PC-3 (cell line): Measurements from ENCODE around the gene MLPH. TPM values are rescaled to one million over a fixed set of nuclear protein-coding genes. Genes with fewer than 3 reads are reported as not detected.

Source experiments
- ATAC-seq: fragments of 200-7000 bp; cut with Tn5 transposase; 2 replicates; pipeline ENCODE4 v1.9.1; 2020; ENCODE audit warnings: mild to moderate bottlenecking, moderate library complexity
- BruUV-seq: library from RNA; stranded (reverse); fragments of 400-500 nt; replicated peaks from 2 replicates; lab custom pipeline; 2021; lab: Mats Ljungman, UMichigan
- CTCF ChIA-PET: fragments of 300-600 bp; sonication (Branson Sonifier 250); formaldehyde crosslinking; loops from one replicate; lab custom pipeline; 2022; ENCODE audit warnings: antibody characterized with exemption; lab: Charles Lee
- POLR2A ChIA-PET: fragments of 300-600 bp; sonication (Branson Sonifier 250); formaldehyde crosslinking; loops from one replicate; lab custom pipeline; 2022; ENCODE audit warnings: antibody characterized with exemption; ENCODE audit not compliant: unreplicated experiment; lab: Charles Lee
- DNase-seq: peaks from one replicate; pipeline ENCODE4 v3.0.0-alpha.2; 2015
- H2AFZ ChIP-seq: fragments of 300-600 bp; sonication (generic); 2 replicates; pipeline ENCODE4 v1.6.0; 2016; ENCODE audit warnings: antibody characterized with exemption, low read length
- H3F3A ChIP-seq: fragments of 300-600 bp; sonication (generic); one replicate; pipeline ENCODE4 v1.6.0; 2017; ENCODE audit warnings: antibody characterized with exemption, low read length, control low read depth, mild to moderate bottlenecking; ENCODE audit not compliant: unreplicated experiment
- H3K27ac ChIP-seq: fragments of 300-600 bp; sonication (generic); 2 replicates; pipeline ENCODE4 v1.5.1; 2016; ENCODE audit warnings: mild to moderate bottlenecking, low read length
- H3K27me3 ChIP-seq: fragments of 300-600 bp; sonication (generic); 2 replicates; pipeline ENCODE4 v1.6.1; 2016; ENCODE audit warnings: low read length, mixed read lengths
- H3K36me3 ChIP-seq: fragments of 300-600 bp; sonication (generic); 2 replicates; pipeline ENCODE4 v1.6.1; 2016; ENCODE audit warnings: low read depth, mixed run types, low read length, mixed read lengths
- H3K4me1 ChIP-seq: fragments of 300-600 bp; sonication (generic); 2 replicates; pipeline ENCODE4 v1.5.1; 2016; ENCODE audit warnings: low read length; ENCODE audit not compliant: insufficient read depth
- H3K4me2 ChIP-seq: fragments of 300-600 bp; sonication (generic); 2 replicates; pipeline ENCODE4 v1.6.0; 2016; ENCODE audit warnings: low read length
- H3K4me3 ChIP-seq: fragments of 300-600 bp; sonication (generic); 2 replicates; pipeline ENCODE4 v1.5.1; 2016; ENCODE audit warnings: mild to moderate bottlenecking, low read length, mixed read lengths
- H3K79me2 ChIP-seq: fragments of 300-600 bp; sonication (generic); 2 replicates; pipeline ENCODE4 v1.6.1; 2017; ENCODE audit warnings: low read length, mixed read lengths
- H3K9ac ChIP-seq: fragments of 300-600 bp; sonication (generic); 2 replicates; pipeline ENCODE4 v1.6.0; 2016; ENCODE audit warnings: mild to moderate bottlenecking, low read length
- H3K9me2 ChIP-seq: fragments of 300-600 bp; sonication (generic); replicated peaks from 2 replicates; pipeline ENCODE4 v1.6.1; 2016; ENCODE audit warnings: mixed run types, low read length, mixed read lengths
- H3K9me3 ChIP-seq: fragments of 300-600 bp; sonication (generic); 2 replicates; pipeline ENCODE4 v1.6.1; 2016; ENCODE audit warnings: low read length, mixed read lengths
- H4K20me1 ChIP-seq: fragments of 300-600 bp; sonication (generic); 2 replicates; pipeline ENCODE4 v1.6.1; 2016; ENCODE audit warnings: low read length, mixed read lengths
- CTCF ChIP-seq: fragments of 300-600 bp; sonication (generic); conservative IDR thresholded peaks from 2 replicates; pipeline ENCODE4 v1.5.1; 2017; ENCODE audit warnings: antibody characterized with exemption, low read depth, mild to moderate bottlenecking, low read length
- EZH2 ChIP-seq: fragments of 300-600 bp; sonication (generic); IDR thresholded peaks from one replicate; pipeline ENCODE4 v1.6.1; 2017; ENCODE audit warnings: antibody characterized with exemption, mild to moderate bottlenecking, low read length; ENCODE audit not compliant: unreplicated experiment
- EZH2phosphoT487 ChIP-seq: fragments of 300-600 bp; sonication (generic); IDR thresholded peaks from 2 replicates; pipeline ENCODE4 v1.6.1; 2018; ENCODE audit warnings: mild to moderate bottlenecking, antibody characterized with exemption, low read length, borderline replicate concordance
- intact Hi-C: fragments of 100-400 bp; cut with micrococcal nuclease; formaldehyde crosslinking; loops from 2 replicates; pipeline ENCODE4 v1.9.0; 2023
- total RNA-seq: library from RNA; depleted of rRNA; stranded (reverse); fragments of >200 nt; gene quantifications from 2 replicates; pipeline ENCODE4 v1.2.3, GENCODE V29; 2014

Gene MLPH
- total RNA-seq, 1 experiment from 2014 or later = 201 TPM

GRCh38 chr2:237438080-237438940 is 48.7 kb upstream of the MLPH start:
- H3K4me3 ChIP-seq = no peak overlapping the region
- BruUV-seq = no TSS peak
- DNase-seq (peak; percentile 40), ATAC-seq (no peak)
- TF ChIP-seq EZH2phosphoT487 = no peak
- no peak for TF ChIP-seq CTCF
- no peak for TF ChIP-seq EZH2
- peak overlapping the region; percentile 5; the same call in 1 of the 2 replicates for H3K27ac ChIP-seq
- peaks cover 8% of the 10 kb centered on the region; the same call in 1 of the 2 replicates for H3K79me2 ChIP-seq
- no peaks in the 10 kb centered on the region for H3K9me2 ChIP-seq
- H3F3A ChIP-seq = peaks cover 9% of the 10 kb centered on the region
- no peaks in the 10 kb centered on the region for H4K20me1 ChIP-seq
- CTCF ChIA-PET = interaction anchor here (1.1 kb wide), 1 partner anchor 16 kb away, joined by 3 read pairs; no protein-coding TSS in a partner anchor
- H3K9ac ChIP-seq = no peak overlapping the region
- POLR2A ChIA-PET = no interaction called here
- peaks cover 47% of the 10 kb centered on the region for H3K4me1 ChIP-seq
- no peaks in the 10 kb centered on the region for H3K27me3 ChIP-seq
- H2AFZ ChIP-seq = peak overlapping the region; percentile 37; the same call in 1 of the 2 replicates
- H3K9me3 ChIP-seq = no peaks in the 10 kb centered on the region
- no peaks in the 10 kb centered on the region for H3K36me3 ChIP-seq
- no peak overlapping the region for H3K4me2 ChIP-seq
- intact Hi-C loops = no loop called here

GRCh38 chr2:237440819-237441281 is 46.2 kb upstream of the MLPH start:
- DNase-seq (no peak), ATAC-seq (no peak)
- TF ChIP-seq CTCF (no peak), EZH2 (no peak), EZH2phosphoT487 (no peak)
- ChIA-PET CTCF (no interaction called here), POLR2A (no interaction called here)
- Histone ChIP-seq H3K36me3 (no peaks in the 10 kb centered on the region), H3K4me1 (peaks cover 22% of the 10 kb centered on the region), H3K79me2 (no peaks in the 10 kb centered on the region), H3K27me3 (no peaks in the 10 kb centered on the region), H3K9ac (no peak overlapping the region), H3K9me3 (no peaks in the 10 kb centered on the region), H2AFZ (no peak overlapping the region), H3K4me2 (no peak overlapping the region), H3K27ac (no peak overlapping the region), H3K4me3 (no peak overlapping the region), H4K20me1 (no peaks in the 10 kb centered on the region), H3F3A (no peaks in the 10 kb centered on the region), H3K9me2 (no peaks in the 10 kb centered on the region)
- intact Hi-C loops = no loop called here
- BruUV-seq = no TSS peak
